HT1080 (cell line): ENCODE data around the gene ECSIT. TPM values are rescaled to one million over a fixed set of nuclear protein-coding genes. Genes with fewer than 3 reads are reported as not detected.
"Not testable (repeated sequence)": the region's sequence is repeated elsewhere in the genome, so short reads cannot be mapped to it uniquely, and the experiment has no call there.

Source experiments
- DNase-seq: peaks from one replicate; pipeline ENCODE4 v3.0.0-alpha.2; 2015; ENCODE audit warnings: low read depth
- small RNA-seq: library from RNA; depleted of rRNA; stranded (forward); fragments of <200 nt; gene quantifications from one replicate; pipeline ENCODE3, GENCODE V24; 2014
- total RNA-seq: library from RNA; depleted of rRNA; stranded (reverse); fragments of >200 nt; shearing (Covaris generic); gene quantifications from 2 replicates; pipeline ENCODE4 v1.2.3, GENCODE V29; 2014; rRNA removed

Gene ECSIT
- total RNA-seq, 1 experiment from 2014 or later: 78.8 TPM

- DNase-seq: no peak
Observed at GRCh38 chr19:11478167-11479089, 50.5 kb downstream of the ECSIT start.

GRCh38 chr19:11475861-11476260 lies 53.1 kb downstream of the ECSIT start:
- DNase-seq: no peak

GRCh38 chr19:11475343-11475742 lies 53.6 kb downstream of the ECSIT start:
- DNase-seq: peak; percentile 27

GRCh38 chr19:11473725-11474124 lies 55.2 kb downstream of the ECSIT start:
- DNase-seq: no peak

GRCh38 chr19:11468266-11468845 lies 60.6 kb downstream of the ECSIT start:
- not testable (repeated sequence) for DNase-seq

GRCh38 chr19:11465600-11465999 lies 63.3 kb downstream of the ECSIT start:
- no peak for DNase-seq

- no peak for DNase-seq
Observed at GRCh38 chr19:11464333-11465265, 64.3 kb downstream of the ECSIT start.

- DNase-seq: no peak
Observed at GRCh38 chr19:11463391-11463790, 65.5 kb downstream of the ECSIT start.

- no peak for DNase-seq
Observed at GRCh38 chr19:11461453-11461852, 67.5 kb downstream of the ECSIT start.

- DNase-seq: no peak
Observed at GRCh38 chr19:11460207-11460606, 68.7 kb downstream of the ECSIT start.

GRCh38 chr19:11458912-11459311 lies 70.0 kb downstream of the ECSIT start:
- not testable (repeated sequence) for DNase-seq

- no peak for DNase-seq
Observed at GRCh38 chr19:11458236-11458900, 70.6 kb downstream of the ECSIT start.

- DNase-seq: no peak
Observed at GRCh38 chr19:11457831-11458230, 71.1 kb downstream of the ECSIT start.

GRCh38 chr19:11457115-11457514 lies 71.8 kb downstream of the ECSIT start:
- no peak for DNase-seq

- DNase-seq: no peak
Observed at GRCh38 chr19:11456659-11457058, 72.3 kb downstream of the ECSIT start.

Small RNA genes within 50 kb of the gene (small RNA-seq; reads per million reads assigned to genes)
- 25.3 reads per million, percentile 93 among the genes with 10 or more reads in this experiment for gene MIR7974
- gene RN7SL833P: not detected

Other genes starting within 250 kb of the ECSIT start
- not detected in 2 replicates for gene TSPAN16, start 233.0 kb downstream of the ECSIT start, total RNA-seq
- gene RAB3D, start 189.5 kb downstream of the ECSIT start, total RNA-seq: not detected in 2 replicates
- gene TMEM205, start 182.9 kb downstream of the ECSIT start, total RNA-seq: 2.2 and 2.3 TPM in 2 replicates
- 0.23 TPM in 1 of 2 replicates, not detected in the other for gene CCDC159, start 182.6 kb downstream of the ECSIT start, total RNA-seq
- 0.27 and 1.4 TPM in 2 replicates for gene PLPPR2, start 173.7 kb downstream of the ECSIT start, total RNA-seq
- 1.3 and 1.8 TPM in 2 replicates for gene SWSAP1, start 154.5 kb downstream of the ECSIT start, total RNA-seq
- 0.53 and 2.2 TPM in 2 replicates for gene EPOR, start 144.8 kb downstream of the ECSIT start, total RNA-seq
- not detected in 2 replicates for gene RGL3, start 109.8 kb downstream of the ECSIT start, total RNA-seq
- 0.14 and 0.33 TPM in 2 replicates for gene ODAD3, start 94.0 kb downstream of the ECSIT start, total RNA-seq
- gene PRKCSH, start 93.5 kb downstream of the ECSIT start, total RNA-seq: 121 and 159 TPM in 2 replicates
- gene ELAVL3, start 48.1 kb downstream of the ECSIT start, total RNA-seq: not detected in 2 replicates
- gene ZNF653, start 23.3 kb downstream of the ECSIT start, total RNA-seq: 5.2 and 11.6 TPM in 2 replicates
- gene CNN1, start 9.7 kb upstream of the ECSIT start, total RNA-seq: 0.45 and 0.63 TPM in 2 replicates
- gene ELOF1, start 30.1 kb upstream of the ECSIT start, total RNA-seq: 137 and 150 TPM in 2 replicates
- gene ACP5, start 48.5 kb upstream of the ECSIT start, total RNA-seq: 1.8 and 2.4 TPM in 2 replicates
- 6.0 and 6.5 TPM in 2 replicates for gene ZNF627, start 68.3 kb upstream of the ECSIT start, total RNA-seq
- gene ZNF823, start 209.8 kb upstream of the ECSIT start, total RNA-seq: 2.7 and 4.1 TPM in 2 replicates
- gene ZNF441, start 237.9 kb upstream of the ECSIT start, total RNA-seq: 2.8 and 3.0 TPM in 2 replicates